Right lobe of liver (tissue), 6 donors: ENCODE measurements around the gene IGIP. TPM values are rescaled to one million over a fixed set of nuclear protein-coding genes. Genes with fewer than 3 reads are reported as not detected.
A peak's percentile ranks its signal among the peaks of the same experiment; 100 is the strongest.

ENCODE experiments used
- ATAC-seq, 4 donors: fragments of 200-7000 bp; cut with Tn5 transposase; one replicate each; pipeline ENCODE4 v1.9.1; 2020; ENCODE audit warnings: mild to moderate bottlenecking in 4 of 4, moderate library complexity in 4 of 4
- DNase-seq, 3 donors: peaks; one replicate each; pipeline ENCODE4 v3.0.0-alpha.2; 2020
- H3K27ac ChIP-seq, 3 donors: fragments of 200-600 bp; one replicate each; pipeline ENCODE4 v1.8.0; 2022
- H3K27me3 ChIP-seq, 2 donors: fragments of 200-600 bp; one replicate each; pipeline ENCODE4 v1.8.0; 2022
- H3K36me3 ChIP-seq, 4 donors: fragments of 200-600 bp; sonication (generic) in 1 of 4; one replicate each; pipeline versions ENCODE4 v1.5.1 to v1.8.0; 2017 to 2022; ENCODE audit warnings: control low read depth in 1 of 4
- H3K4me1 ChIP-seq, 4 donors: fragments of 200-600 bp; sonication (generic) in 1 of 4; one replicate each; pipeline versions ENCODE4 v1.5.1 to v1.8.0; 2017 to 2022; ENCODE audit warnings: control low read depth in 1 of 4
- H3K4me3 ChIP-seq, 3 donors: fragments of 200-600 bp; one replicate each; pipeline ENCODE4 v1.8.0; 2022
- H3K9me3 ChIP-seq, 4 donors: fragments of 200-600 bp; sonication (generic) in 1 of 4; one replicate each; pipeline versions ENCODE4 v1.5.1 to v1.8.0; 2017 to 2022; ENCODE audit warnings: control low read depth in 1 of 4
- POLR2A ChIP-seq: fragments of 450-650 bp; IDR thresholded peaks from one replicate; pipeline ENCODE4 v1.6.1; 2017; ENCODE audit warnings: antibody characterized with exemption, mild to moderate bottlenecking
- WGBS: methylation state at CpG from one replicate; pipeline ENCODE4 v1.1.6; 2018; ENCODE audit warnings: low coverage, low lambda C conversion rate; ENCODE audit not compliant: insufficient coverage; ENCODE audit errors: missing lambda C conversion rate; 5-methylcytosine and 5-hydroxymethylcytosine counted together
- intact Hi-C, 2 donors: fragments of 100-400 bp; cut with DNase I; formaldehyde crosslinking; loops; one replicate each; pipeline versions ENCODE4 v1.11.2 to v1.14.1; 2022
- total RNA-seq, 6 experiments: library from RNA; depleted of rRNA in 2 of 6; stranded (reverse); fragments of >200 nt in 2 of 6; fragmentation: NEBNext Ultra II Directional in 3 of 6; extraction: Animal tissue kit (Norgen Biotek cat#: 25700) in 3 of 6; gene quantifications; one replicate each; pipeline versions ENCODE4 v1.1.0 to v1.2.4, GENCODE V29; 2016 to 2023
- TF ChIP-seq, protein P1 (sequence below), 4 donors: fragments of 200-600 bp in 3 of 4; fragments of 450-650 bp in 1 of 4; IDR thresholded peaks; one replicate each; pipeline versions ENCODE4 v1.5.1 to v1.8.0; 2016 to 2022; ENCODE audit warnings: antibody characterized with exemption in 4 of 4, mild to moderate bottlenecking in 2 of 4
- donor health status: DM: no; HTN: yes; CAD: no.
- donor health status: DM: no; HTN: no; CAD: no.
- donor health status: DM: no; HTN: no; CAD: no.
- donor health status: DM: no; HTN: yes; CAD: no.
- donor health status: DM: no; HTN: yes; CAD: no.

Gene IGIP
- total RNA-seq, 6 experiments from 2014 or later: 4.4 to 7.1 (median 6.5) TPM

DNA sequence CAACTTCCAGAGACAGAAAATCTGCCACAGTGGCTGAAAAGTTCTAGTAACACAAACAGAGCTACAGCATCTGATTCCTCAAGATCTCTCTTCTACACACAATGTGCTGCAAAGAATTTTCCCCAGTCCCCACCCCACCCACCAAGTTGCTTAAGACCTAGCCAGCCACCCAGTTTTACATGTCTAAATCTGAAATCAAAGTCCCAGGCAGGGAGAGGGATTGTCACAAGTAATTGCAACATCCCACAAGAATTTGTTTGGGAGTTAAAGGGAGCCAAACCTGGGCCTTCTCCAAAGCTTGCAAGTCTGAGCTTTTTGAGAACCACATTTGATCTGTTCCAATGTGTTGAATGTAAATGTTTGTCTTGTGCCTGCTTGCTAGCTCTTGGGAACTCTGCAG, 15.5 kb downstream of the IGIP start:
- Histone ChIP-seq H3K36me3 (no peaks in the 10 kb centered on the region), H3K9me3 (no peaks in the 10 kb centered on the region), H3K4me3 (no peak overlapping the region), H3K27me3 (no peaks in the 10 kb centered on the region), H3K4me1 (peaks cover 0 to 48% (median 8%) of the 10 kb centered on the region in 4 donors), H3K27ac (peak overlapping the region in 1 of 3 donors; percentile 33)
- DNase-seq (no peak), ATAC-seq (peak in 3 of 4 donors; percentile 27 to 47 (median 31))
- TF ChIP-seq POLR2A: no peak
- TF ChIP-seq, protein P1, sequence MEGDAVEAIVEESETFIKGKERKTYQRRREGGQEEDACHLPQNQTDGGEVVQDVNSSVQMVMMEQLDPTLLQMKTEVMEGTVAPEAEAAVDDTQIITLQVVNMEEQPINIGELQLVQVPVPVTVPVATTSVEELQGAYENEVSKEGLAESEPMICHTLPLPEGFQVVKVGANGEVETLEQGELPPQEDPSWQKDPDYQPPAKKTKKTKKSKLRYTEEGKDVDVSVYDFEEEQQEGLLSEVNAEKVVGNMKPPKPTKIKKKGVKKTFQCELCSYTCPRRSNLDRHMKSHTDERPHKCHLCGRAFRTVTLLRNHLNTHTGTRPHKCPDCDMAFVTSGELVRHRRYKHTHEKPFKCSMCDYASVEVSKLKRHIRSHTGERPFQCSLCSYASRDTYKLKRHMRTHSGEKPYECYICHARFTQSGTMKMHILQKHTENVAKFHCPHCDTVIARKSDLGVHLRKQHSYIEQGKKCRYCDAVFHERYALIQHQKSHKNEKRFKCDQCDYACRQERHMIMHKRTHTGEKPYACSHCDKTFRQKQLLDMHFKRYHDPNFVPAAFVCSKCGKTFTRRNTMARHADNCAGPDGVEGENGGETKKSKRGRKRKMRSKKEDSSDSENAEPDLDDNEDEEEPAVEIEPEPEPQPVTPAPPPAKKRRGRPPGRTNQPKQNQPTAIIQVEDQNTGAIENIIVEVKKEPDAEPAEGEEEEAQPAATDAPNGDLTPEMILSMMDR (IDR thresholded peaks at IDR 0.05): no peak
- intact Hi-C loops: loop anchor here in 1 of 2 donors (5.0 kb wide), 1 partner anchor 69 kb away; no protein-coding TSS in a partner anchor

DNA sequence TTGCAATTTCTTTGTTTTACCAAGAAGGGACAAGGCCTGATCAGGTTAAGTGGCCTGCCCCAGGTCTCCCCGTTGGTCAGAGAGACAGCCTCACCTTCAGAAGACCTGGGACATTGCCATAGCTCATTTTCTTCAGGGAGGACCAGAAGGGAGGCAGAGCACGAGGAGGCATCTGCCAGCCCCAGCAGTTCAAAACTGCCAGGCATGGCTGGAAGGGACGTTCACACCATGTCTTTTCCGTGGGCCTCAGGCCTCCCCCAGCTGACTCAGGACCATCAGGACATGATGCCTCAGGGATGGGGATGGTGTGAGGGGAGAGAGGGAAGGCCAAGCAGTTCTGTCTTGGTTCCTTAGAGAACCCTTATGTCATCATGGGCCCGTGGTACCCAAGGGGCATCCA, 16.5 kb downstream of the IGIP start:
- Histone ChIP-seq H3K4me1 (peaks cover 0 to 51% (median 8%) of the 10 kb centered on the region in 4 donors), H3K4me3 (no peak overlapping the region), H3K9me3 (no peaks in the 10 kb centered on the region), H3K27me3 (no peaks in the 10 kb centered on the region), H3K27ac (peak overlapping the region in 1 of 3 donors; percentile 33), H3K36me3 (no peaks in the 10 kb centered on the region)
- intact Hi-C loops: loop anchor here in 1 of 2 donors (5.0 kb wide), 1 partner anchor 70 kb away; no protein-coding TSS in a partner anchor
- 70% methylated on average over 2 of the region's 5 CpGs for WGBS
- no peak for DNase-seq
- TF ChIP-seq, protein P1 (IDR thresholded peaks at IDR 0.05): no peak
- no peak for TF ChIP-seq POLR2A
- ATAC-seq: no peak

DNA sequence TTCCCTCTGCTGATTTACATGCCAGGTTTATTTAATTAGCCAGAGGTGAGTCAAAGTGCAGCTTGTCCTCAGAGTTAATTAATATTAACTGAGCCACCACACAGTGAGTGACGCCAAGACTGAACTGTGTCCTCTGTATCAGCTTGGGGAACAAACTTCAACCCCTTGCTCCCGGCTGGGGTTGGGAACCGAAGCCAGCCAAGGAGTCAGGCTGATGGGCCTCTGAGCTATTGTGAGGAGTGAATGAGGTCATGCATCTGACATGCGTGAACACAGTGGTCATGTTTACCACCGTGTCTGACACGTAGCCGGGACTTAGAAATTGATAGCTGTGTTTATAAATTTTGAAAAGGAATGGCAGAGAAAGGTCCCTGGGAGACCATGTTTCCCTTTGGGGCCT, 17.1 kb downstream of the IGIP start:
- Histone ChIP-seq H3K9me3 (no peaks in the 10 kb centered on the region), H3K4me3 (no peak overlapping the region), H3K4me1 (peaks cover 0 to 51% (median 8%) of the 10 kb centered on the region in 4 donors), H3K27me3 (no peaks in the 10 kb centered on the region), H3K27ac (peak overlapping the region in 1 of 3 donors; percentile 33), H3K36me3 (no peaks in the 10 kb centered on the region)
- no peak for TF ChIP-seq POLR2A
- TF ChIP-seq, protein P1 (IDR thresholded peaks at IDR 0.05): no peak
- DNase-seq (peak in 1 of 3 donors; percentile 63), ATAC-seq (peak; percentile 14 to 55 (median 41))
- 60% methylated on average over 1 of the region's 7 CpGs for WGBS
- intact Hi-C loops: loop anchor here in 1 of 2 donors (5.0 kb wide), 1 partner anchor 71 kb away; no protein-coding TSS in a partner anchor

DNA sequence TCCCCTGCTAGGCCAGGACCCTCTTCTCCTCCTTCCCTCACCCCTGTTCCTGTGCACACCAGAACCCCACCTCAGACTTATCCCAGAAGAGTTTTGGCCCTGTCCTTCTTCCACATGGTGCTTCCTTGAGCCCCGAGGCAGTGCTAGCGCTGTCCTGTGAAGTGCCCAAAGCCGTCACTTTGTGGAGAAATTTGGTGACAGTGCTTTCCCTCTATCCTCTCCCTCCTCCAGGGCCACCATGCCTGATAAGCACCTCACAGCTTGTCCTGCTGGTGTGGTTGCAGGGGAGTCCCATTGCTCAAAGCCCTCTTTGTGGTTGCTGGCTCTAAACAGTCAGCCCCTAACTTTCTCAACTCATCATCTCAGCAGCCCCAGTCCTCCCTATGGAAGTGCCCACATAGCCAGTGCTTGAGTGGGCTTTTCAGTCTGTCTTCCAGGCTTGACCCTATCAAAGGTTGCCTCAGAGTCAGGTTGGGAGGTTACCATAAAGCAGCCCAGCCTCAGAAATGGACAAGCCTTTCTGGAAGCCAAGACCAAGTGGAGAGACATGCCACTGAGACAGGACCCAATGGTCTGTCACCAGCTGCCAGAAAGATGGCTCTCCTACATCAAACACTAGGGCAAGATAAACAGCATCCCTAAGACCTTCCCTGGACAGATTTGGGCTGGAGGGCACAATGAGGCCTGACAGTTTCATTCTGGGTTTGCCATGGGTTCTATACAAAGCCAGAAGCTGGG, 18.0 kb downstream of the IGIP start:
- DNase-seq (peak in 1 of 3 donors; percentile 35), ATAC-seq (no peak)
- no peak overlapping the region for H3K4me3 ChIP-seq
- no peaks in the 10 kb centered on the region for H3K36me3 ChIP-seq
- intact Hi-C loops: loop anchor here in 1 of 2 donors (5.0 kb wide), 1 partner anchor 71 kb away; no protein-coding TSS in a partner anchor
- 100% methylated on average over 3 of the region's 3 CpGs for WGBS
- H3K27me3 ChIP-seq: no peaks in the 10 kb centered on the region
- TF ChIP-seq POLR2A: no peak
- TF ChIP-seq, protein P1 (IDR thresholded peaks at IDR 0.05): no peak
- H3K4me1 ChIP-seq: peaks cover 0 to 51% (median 8%) of the 10 kb centered on the region in 4 donors
- no peaks in the 10 kb centered on the region for H3K9me3 ChIP-seq
- peak overlapping the region in 1 of 3 donors; percentile 33 for H3K27ac ChIP-seq
